Measurements from ENCODE around the gene MMP11. TPM values are rescaled to one million over a fixed set of nuclear protein-coding genes. Genes with fewer than 3 reads are reported as not detected.

The MMP11 gene
- total RNA-seq, 1 experiment from 2014 or later, result 48.2 TPM

Other genes with a start within 250 kb of the MMP11 start
- gene IGLL1, start 192.6 kb upstream of the MMP11 start, total RNA-seq (2014; rRNA removed; shearing (Covaris generic); ENCODE audit: low replicate concordance), result 100 and 171 TPM in 2 replicates
- gene DRICH1, start 140.5 kb upstream of the MMP11 start, total RNA-seq (2014; rRNA removed; shearing (Covaris generic); ENCODE audit: low replicate concordance), result 1.2 TPM in 1 of 2 replicates, not detected in the other
- gene RGL4, start 81.8 kb upstream of the MMP11 start, total RNA-seq (2014; rRNA removed; shearing (Covaris generic); ENCODE audit: low replicate concordance), result 103 and 125 TPM in 2 replicates
- gene ZNF70, start 21.7 kb upstream of the MMP11 start, total RNA-seq (2014; rRNA removed; shearing (Covaris generic); ENCODE audit: low replicate concordance), result 8.5 and 12.0 TPM in 2 replicates
- 321 and 642 TPM in 2 replicates for gene VPREB3, start 18.4 kb upstream of the MMP11 start, total RNA-seq (2014; rRNA removed; shearing (Covaris generic); ENCODE audit: low replicate concordance)
- gene C22orf15, start 9.9 kb upstream of the MMP11 start, total RNA-seq (2014; rRNA removed; shearing (Covaris generic); ENCODE audit: low replicate concordance), result not detected in 2 replicates
- 115 and 220 TPM in 2 replicates for gene CHCHD10, start 4.9 kb upstream of the MMP11 start, total RNA-seq (2014; rRNA removed; shearing (Covaris generic); ENCODE audit: low replicate concordance)
- 400 and 531 TPM in 2 replicates for gene SMARCB1, start 14.1 kb downstream of the MMP11 start, total RNA-seq (2014; rRNA removed; shearing (Covaris generic); ENCODE audit: low replicate concordance)
- gene DERL3, start 66.2 kb downstream of the MMP11 start, total RNA-seq (2014; rRNA removed; shearing (Covaris generic); ENCODE audit: low replicate concordance), result 16.3 and 21.7 TPM in 2 replicates
- 30.3 and 45.6 TPM in 2 replicates for gene SLC2A11, start 85.0 kb downstream of the MMP11 start, total RNA-seq (2014; rRNA removed; shearing (Covaris generic); ENCODE audit: low replicate concordance)
- gene MIF, start 121.5 kb downstream of the MMP11 start, total RNA-seq (2014; rRNA removed; shearing (Covaris generic); ENCODE audit: low replicate concordance), result 1,081 and 1,189 TPM in 2 replicates
- not detected in 2 replicates for gene GSTT2B, start 188.3 kb downstream of the MMP11 start, total RNA-seq (2014; rRNA removed; shearing (Covaris generic); ENCODE audit: low replicate concordance)
- 5.2 and 6.0 TPM in 2 replicates for gene DDTL, start 194.0 kb downstream of the MMP11 start, total RNA-seq (2014; rRNA removed; shearing (Covaris generic); ENCODE audit: low replicate concordance)
- 372 and 428 TPM in 2 replicates for gene DDT, start 201.6 kb downstream of the MMP11 start, total RNA-seq (2014; rRNA removed; shearing (Covaris generic); ENCODE audit: low replicate concordance)
- gene GSTT2, start 207.3 kb downstream of the MMP11 start, total RNA-seq (2014; rRNA removed; shearing (Covaris generic); ENCODE audit: low replicate concordance), result not detected in 2 replicates
- not detected in 2 replicates for gene GSTT4, start 232.6 kb downstream of the MMP11 start, total RNA-seq (2014; rRNA removed; shearing (Covaris generic); ENCODE audit: low replicate concordance)
- 56.7 and 97.0 TPM in 2 replicates for gene CABIN1, start 238.5 kb downstream of the MMP11 start, total RNA-seq (2014; rRNA removed; shearing (Covaris generic); ENCODE audit: low replicate concordance)